H1 (cell line): ENCODE data around the gene ASH1L.

Experiments
- EP300 ChIP-seq, 2 experiments: IDR thresholded peaks; 1 replicate in 1 of 2; 2 replicates in 1 of 2; pipeline ENCODE4 v1.6.1; 2011 to 2012; ENCODE audit warnings: low read depth in 2 of 2, low read length in 2 of 2, mild to moderate bottlenecking in 2 of 2, borderline replicate concordance in 1 of 2, inconsistent platforms in 1 of 2, moderate library complexity in 1 of 2
- HDAC6 ChIP-seq: IDR thresholded peaks from one replicate; pipeline ENCODE4 v1.7.1; 2012; ENCODE audit warnings: low read depth, mild to moderate bottlenecking, inconsistent platforms, low read length, moderate library complexity
- JUND ChIP-seq: IDR thresholded peaks from 2 replicates; pipeline ENCODE4 v1.6.1; 2011; ENCODE audit warnings: mild to moderate bottlenecking, improper control_type of control experiment, low read length
- KDM1A ChIP-seq: fragments of 200-600, 300-600 bp; sonication (generic); IDR thresholded peaks from 2 replicates; pipeline ENCODE4 v1.7.1; 2016; ENCODE audit warnings: mild to moderate bottlenecking, low read length, borderline replicate concordance
- KDM5A ChIP-seq: fragments of 200-600 bp; IDR thresholded peaks from 2 replicates; pipeline ENCODE4 v1.7.1; 2012; ENCODE audit warnings: mild to moderate bottlenecking, low read length, inconsistent platforms, mixed read lengths
- RAD21 ChIP-seq, 2 experiments: IDR thresholded peaks in 1 of 2; conservative IDR thresholded peaks in 1 of 2; 2 replicates each; pipeline ENCODE4 v1.6.1; 2011; ENCODE audit warnings: low read depth in 2 of 2, low read length in 2 of 2, improper control_type of control experiment in 1 of 2, inconsistent platforms in 1 of 2, mild to moderate bottlenecking in 1 of 2, moderate library complexity in 1 of 2
- SRF ChIP-seq: IDR thresholded peaks from 2 replicates; pipeline ENCODE4 v1.6.1; 2011; ENCODE audit warnings: mild to moderate bottlenecking, low read depth, low read length, moderate library complexity
- TAF1 ChIP-seq: IDR thresholded peaks from 2 replicates; pipeline ENCODE4 v1.6.1; 2011; ENCODE audit warnings: mild to moderate bottlenecking, low read depth, low read length
- TBP ChIP-seq: IDR thresholded peaks from 2 replicates; pipeline ENCODE4 v1.6.1; 2011; ENCODE audit warnings: low read depth, low read length, improper control_type of control experiment
- TCF12 ChIP-seq: IDR thresholded peaks from 2 replicates; pipeline ENCODE4 v1.6.1; 2011; ENCODE audit warnings: low read depth, mild to moderate bottlenecking, low read length
- YY1 ChIP-seq: IDR thresholded peaks from 2 replicates; pipeline ENCODE4 v1.6.1; 2011; ENCODE audit warnings: low read depth, mild to moderate bottlenecking, low read length
- TF ChIP-seq, protein P1 (sequence below), 3 experiments: IDR thresholded peaks; 1 replicate in 2 of 3; 2 replicates in 1 of 3; pipeline versions ENCODE4 v1.5.1 to v1.6.1; 2011; ENCODE audit warnings: low read length in 3 of 3, mild to moderate bottlenecking in 3 of 3, inconsistent platforms in 2 of 3, low read depth in 1 of 3, moderate library complexity in 1 of 3; ENCODE audit not compliant: insufficient read depth in 1 of 3; ENCODE audit errors: control extremely low read depth in 1 of 3

GRCh38 chr1:155474146-155474545, 88.5 kb downstream of the ASH1L start:
- TF ChIP-seq SRF (no peak), TCF12 (no peak), EP300 (IDR thresholded peaks at IDR 0.05; ENCODE audit: borderline replicate concordance in 1 of 2, low read depth in 2 of 2, low read length in 2 of 2) (no peak), KDM1A (no peak), JUND (no peak), TAF1 (no peak), RAD21 (IDR thresholded peaks at IDR 0.05 in 1 of 2, conservative IDR thresholded peaks at IDR 0.05 in 1 of 2; ENCODE audit: low read depth in 2 of 2, low read length in 2 of 2) (no peak), YY1 (no peak), TBP (no peak), HDAC6 (no peak), KDM5A (no peak)
- TF ChIP-seq, protein P1, sequence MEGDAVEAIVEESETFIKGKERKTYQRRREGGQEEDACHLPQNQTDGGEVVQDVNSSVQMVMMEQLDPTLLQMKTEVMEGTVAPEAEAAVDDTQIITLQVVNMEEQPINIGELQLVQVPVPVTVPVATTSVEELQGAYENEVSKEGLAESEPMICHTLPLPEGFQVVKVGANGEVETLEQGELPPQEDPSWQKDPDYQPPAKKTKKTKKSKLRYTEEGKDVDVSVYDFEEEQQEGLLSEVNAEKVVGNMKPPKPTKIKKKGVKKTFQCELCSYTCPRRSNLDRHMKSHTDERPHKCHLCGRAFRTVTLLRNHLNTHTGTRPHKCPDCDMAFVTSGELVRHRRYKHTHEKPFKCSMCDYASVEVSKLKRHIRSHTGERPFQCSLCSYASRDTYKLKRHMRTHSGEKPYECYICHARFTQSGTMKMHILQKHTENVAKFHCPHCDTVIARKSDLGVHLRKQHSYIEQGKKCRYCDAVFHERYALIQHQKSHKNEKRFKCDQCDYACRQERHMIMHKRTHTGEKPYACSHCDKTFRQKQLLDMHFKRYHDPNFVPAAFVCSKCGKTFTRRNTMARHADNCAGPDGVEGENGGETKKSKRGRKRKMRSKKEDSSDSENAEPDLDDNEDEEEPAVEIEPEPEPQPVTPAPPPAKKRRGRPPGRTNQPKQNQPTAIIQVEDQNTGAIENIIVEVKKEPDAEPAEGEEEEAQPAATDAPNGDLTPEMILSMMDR (IDR thresholded peaks at IDR 0.05; ENCODE audit: control extremely low read depth in 1 of 3, insufficient read depth in 1 of 3, low read depth in 1 of 3, low read length in 3 of 3) = no peak
